ENCODE data around the gene GYS1. TPM values are rescaled to one million over a fixed set of nuclear protein-coding genes. Genes with fewer than 3 reads are reported as not detected.
A peak's percentile ranks its signal among the peaks of the same experiment; 100 is the strongest.

Gene GYS1
- polyA plus RNA-seq, 1 donor: 39.1 TPM

GRCh38 chr19:49017666-49018351 is 24.7 kb upstream of the GYS1 start:
- no peak overlapping the region for H3K27ac ChIP-seq (ENCODE audit: low read length)
- peaks cover 44% of the 10 kb centered on the region for H3K27me3 ChIP-seq (ENCODE audit: control insufficient read depth, insufficient read depth, low read length)
- peak; percentile 42 to 77 for DNase-seq
- H3K4me3 ChIP-seq (ENCODE audit: low read length): peak overlapping the region; percentile 44
- WGBS (ENCODE audit: insufficient coverage, low lambda C conversion rate): no CpG with 5 or more reads among the region's 62 CpGs
- H3K9me3 ChIP-seq (ENCODE audit: control insufficient read depth, low read depth, low read length): no peaks in the 10 kb centered on the region
- peaks cover 15% of the 10 kb centered on the region for H3K4me1 ChIP-seq (ENCODE audit: control insufficient read depth, insufficient read depth, low read length)
- H3K36me3 ChIP-seq (ENCODE audit: control insufficient read depth, insufficient read depth, low read length): peaks cover 30% of the 10 kb centered on the region

GRCh38 chr19:49017041-49017665 is 24.0 kb upstream of the GYS1 start, which contains the start of gene LHB:
LHB (minus strand) TSS chr19:49017091; CDS start chr19:49017081, 10 bp downstream.
- Histone ChIP-seq H3K27ac (ENCODE audit: low read length) (no peak within 1 kb of the TSS), H3K4me3 (ENCODE audit: low read length) (peak within 1 kb of the TSS; percentile 44), H3K9me3 (ENCODE audit: control insufficient read depth, low read depth, low read length) (no peaks in the 10 kb centered on the region), H3K4me1 (ENCODE audit: control insufficient read depth, insufficient read depth, low read length) (peaks cover 15% of the 10 kb centered on the region), H3K27me3 (ENCODE audit: control insufficient read depth, insufficient read depth, low read length) (peaks cover 41% of the 10 kb centered on the region), H3K36me3 (ENCODE audit: control insufficient read depth, insufficient read depth, low read length) (peaks cover 31% of the 10 kb centered on the region)
- no peak for DNase-seq
- WGBS (ENCODE audit: insufficient coverage, low lambda C conversion rate): no CpG with 5 or more reads among the region's 17 CpGs

GRCh38 chr19:49016067-49016839 is 23.1 kb upstream of the GYS1 start:
- DNase-seq: no peak
- Histone ChIP-seq H3K27me3 (ENCODE audit: control insufficient read depth, insufficient read depth, low read length) (peaks cover 32% of the 10 kb centered on the region), H3K27ac (ENCODE audit: low read length) (no peak overlapping the region), H3K4me1 (ENCODE audit: control insufficient read depth, insufficient read depth, low read length) (peaks cover 15% of the 10 kb centered on the region), H3K9me3 (ENCODE audit: control insufficient read depth, low read depth, low read length) (no peaks in the 10 kb centered on the region), H3K4me3 (ENCODE audit: low read length) (no peak overlapping the region), H3K36me3 (ENCODE audit: control insufficient read depth, insufficient read depth, low read length) (peaks cover 39% of the 10 kb centered on the region)
- WGBS (ENCODE audit: insufficient coverage, low lambda C conversion rate): no CpG with 5 or more reads among the region's 29 CpGs

DNA sequence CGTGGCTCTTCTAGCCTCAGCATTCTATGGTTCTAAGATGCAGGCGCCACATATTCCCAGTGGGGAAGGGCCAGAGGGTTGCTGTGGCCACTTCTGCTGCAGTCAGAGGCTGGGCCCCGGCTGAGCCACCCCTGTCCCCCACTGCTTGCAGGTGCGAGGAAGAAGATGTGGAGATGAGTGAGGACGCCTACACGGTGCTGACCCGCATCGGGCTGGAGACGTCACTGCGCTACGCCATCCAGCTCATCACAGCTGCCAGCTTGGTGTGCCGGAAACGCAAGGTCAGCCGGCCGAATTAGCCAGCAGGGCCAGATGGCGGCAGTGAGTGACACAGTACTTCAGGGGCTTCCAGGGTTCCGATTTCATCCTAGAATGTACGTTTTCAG is 21.8 kb upstream of the GYS1 start:
- Histone ChIP-seq H3K27me3 (ENCODE audit: control insufficient read depth, insufficient read depth, low read length) (peaks cover 18% of the 10 kb centered on the region), H3K4me1 (ENCODE audit: control insufficient read depth, insufficient read depth, low read length) (peaks cover 15% of the 10 kb centered on the region), H3K4me3 (ENCODE audit: low read length) (no peak overlapping the region), H3K36me3 (ENCODE audit: control insufficient read depth, insufficient read depth, low read length) (peaks cover 52% of the 10 kb centered on the region), H3K27ac (ENCODE audit: low read length) (no peak overlapping the region), H3K9me3 (ENCODE audit: control insufficient read depth, low read depth, low read length) (no peaks in the 10 kb centered on the region)
- WGBS (ENCODE audit: insufficient coverage, low lambda C conversion rate): no CpG with 5 or more reads among the region's 18 CpGs
- no peak for DNase-seq

DNA sequence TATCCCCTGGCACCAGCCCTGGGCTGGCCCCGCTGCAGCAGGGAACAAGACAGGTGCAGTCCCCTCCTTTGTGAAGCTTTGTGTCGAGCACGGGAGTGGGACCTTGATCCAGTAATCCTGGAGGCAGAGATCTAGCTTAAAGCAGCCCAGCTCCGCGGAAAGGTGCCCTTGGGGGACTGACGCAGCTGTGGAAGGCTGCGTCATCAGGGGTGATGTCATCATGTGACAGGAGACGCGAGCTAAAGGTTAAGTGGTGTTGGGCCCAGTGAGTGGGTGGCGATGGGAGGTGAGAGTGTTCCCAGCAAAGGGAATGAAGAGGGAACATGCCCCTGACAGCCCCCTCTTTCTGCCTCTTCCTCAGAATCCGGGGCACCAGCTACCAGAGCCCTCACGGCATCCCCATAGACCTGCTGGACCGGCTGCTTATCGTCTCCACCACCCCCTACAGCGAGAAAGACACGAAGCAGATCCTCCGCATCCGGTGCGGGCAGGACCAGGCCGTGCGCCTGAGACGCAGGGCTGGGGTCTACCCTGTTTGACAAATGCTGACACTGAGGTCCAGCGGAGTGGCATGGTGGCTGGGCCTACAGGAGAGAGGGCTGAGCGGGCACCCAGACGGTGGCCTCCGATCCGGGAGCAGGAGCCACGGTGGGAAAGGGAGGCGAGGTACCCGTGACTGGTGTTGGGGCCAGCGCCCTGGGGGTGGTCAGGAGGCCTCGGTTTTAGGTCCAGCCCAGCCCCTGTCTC is 21.2 kb upstream of the GYS1 start:
- H3K4me3 ChIP-seq (ENCODE audit: low read length): no peak overlapping the region
- peaks cover 12% of the 10 kb centered on the region for H3K4me1 ChIP-seq (ENCODE audit: control insufficient read depth, insufficient read depth, low read length)
- H3K36me3 ChIP-seq (ENCODE audit: control insufficient read depth, insufficient read depth, low read length): peaks cover 58% of the 10 kb centered on the region
- peaks cover 12% of the 10 kb centered on the region for H3K27me3 ChIP-seq (ENCODE audit: control insufficient read depth, insufficient read depth, low read length)
- no peak for DNase-seq
- WGBS (ENCODE audit: insufficient coverage, low lambda C conversion rate): no CpG with 5 or more reads among the region's 32 CpGs
- no peaks in the 10 kb centered on the region for H3K9me3 ChIP-seq (ENCODE audit: control insufficient read depth, low read depth, low read length)
- no peak overlapping the region for H3K27ac ChIP-seq (ENCODE audit: low read length)

DNA sequence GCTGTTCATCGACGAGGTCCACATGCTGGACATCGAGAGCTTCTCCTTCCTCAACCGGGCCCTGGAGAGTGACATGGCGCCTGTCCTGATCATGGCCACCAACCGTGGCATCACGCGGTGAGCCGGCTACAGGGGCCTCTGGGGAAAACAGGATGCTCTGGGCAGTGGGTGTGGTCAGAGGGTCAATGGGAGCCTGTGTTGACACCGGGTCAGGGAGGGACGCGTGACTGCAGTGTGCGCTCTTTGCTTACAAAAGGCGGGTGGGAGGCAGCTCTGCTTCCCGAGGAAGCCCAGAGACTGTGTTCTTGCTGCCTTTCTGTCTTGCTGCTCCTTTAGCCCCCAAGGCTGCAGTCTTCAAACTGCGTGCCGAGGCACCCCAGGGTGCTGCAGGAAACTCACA is 18.1 kb upstream of the GYS1 start:
- H3K36me3 ChIP-seq (ENCODE audit: control insufficient read depth, insufficient read depth, low read length): peaks cover 70% of the 10 kb centered on the region
- no peaks in the 10 kb centered on the region for H3K27me3 ChIP-seq (ENCODE audit: control insufficient read depth, insufficient read depth, low read length)
- H3K4me3 ChIP-seq (ENCODE audit: low read length): no peak overlapping the region
- no peak for DNase-seq
- WGBS (ENCODE audit: insufficient coverage, low lambda C conversion rate): no CpG with 5 or more reads among the region's 17 CpGs
- no peak overlapping the region for H3K27ac ChIP-seq (ENCODE audit: low read length)
- no peaks in the 10 kb centered on the region for H3K9me3 ChIP-seq (ENCODE audit: control insufficient read depth, low read depth, low read length)
- H3K4me1 ChIP-seq (ENCODE audit: control insufficient read depth, insufficient read depth, low read length): no peaks in the 10 kb centered on the region

DNA sequence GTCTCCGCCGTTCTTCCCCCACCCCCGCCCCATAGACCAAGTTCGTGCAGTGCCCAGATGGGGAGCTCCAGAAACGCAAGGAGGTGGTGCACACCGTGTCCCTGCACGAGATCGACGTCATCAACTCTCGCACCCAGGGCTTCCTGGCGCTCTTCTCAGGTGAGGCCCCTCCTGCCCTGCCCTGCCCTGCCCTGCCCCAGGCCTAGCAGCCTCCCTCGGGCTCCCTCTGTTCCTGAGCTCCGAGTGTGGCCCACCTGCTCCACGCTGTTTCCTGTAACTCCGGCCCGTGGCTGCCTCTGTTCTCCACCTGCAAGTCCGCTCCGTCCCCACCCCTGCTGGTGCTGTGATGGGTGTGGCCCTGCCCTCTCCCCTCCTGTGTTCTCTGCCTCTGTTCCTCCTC is 17.3 kb upstream of the GYS1 start:
- Histone ChIP-seq H3K27ac (ENCODE audit: low read length) (no peak overlapping the region), H3K36me3 (ENCODE audit: control insufficient read depth, insufficient read depth, low read length) (peaks cover 68% of the 10 kb centered on the region), H3K4me1 (ENCODE audit: control insufficient read depth, insufficient read depth, low read length) (no peaks in the 10 kb centered on the region), H3K4me3 (ENCODE audit: low read length) (no peak overlapping the region), H3K9me3 (ENCODE audit: control insufficient read depth, low read depth, low read length) (no peaks in the 10 kb centered on the region), H3K27me3 (ENCODE audit: control insufficient read depth, insufficient read depth, low read length) (no peaks in the 10 kb centered on the region)
- DNase-seq: no peak
- WGBS (ENCODE audit: insufficient coverage, low lambda C conversion rate): 74% methylated on average over 4 of the region's 18 CpGs

GRCh38 chr19:49009828-49010227 is 16.7 kb upstream of the GYS1 start:
- no peak overlapping the region for H3K4me3 ChIP-seq (ENCODE audit: low read length)
- no peak for DNase-seq
- no peak overlapping the region for H3K27ac ChIP-seq (ENCODE audit: low read length)
- no peaks in the 10 kb centered on the region for H3K4me1 ChIP-seq (ENCODE audit: control insufficient read depth, insufficient read depth, low read length)
- no peaks in the 10 kb centered on the region for H3K9me3 ChIP-seq (ENCODE audit: control insufficient read depth, low read depth, low read length)
- H3K27me3 ChIP-seq (ENCODE audit: control insufficient read depth, insufficient read depth, low read length): no peaks in the 10 kb centered on the region
- WGBS (ENCODE audit: insufficient coverage, low lambda C conversion rate): no CpG with 5 or more reads among the region's 18 CpGs
- peaks cover 67% of the 10 kb centered on the region for H3K36me3 ChIP-seq (ENCODE audit: control insufficient read depth, insufficient read depth, low read length)

DNA sequence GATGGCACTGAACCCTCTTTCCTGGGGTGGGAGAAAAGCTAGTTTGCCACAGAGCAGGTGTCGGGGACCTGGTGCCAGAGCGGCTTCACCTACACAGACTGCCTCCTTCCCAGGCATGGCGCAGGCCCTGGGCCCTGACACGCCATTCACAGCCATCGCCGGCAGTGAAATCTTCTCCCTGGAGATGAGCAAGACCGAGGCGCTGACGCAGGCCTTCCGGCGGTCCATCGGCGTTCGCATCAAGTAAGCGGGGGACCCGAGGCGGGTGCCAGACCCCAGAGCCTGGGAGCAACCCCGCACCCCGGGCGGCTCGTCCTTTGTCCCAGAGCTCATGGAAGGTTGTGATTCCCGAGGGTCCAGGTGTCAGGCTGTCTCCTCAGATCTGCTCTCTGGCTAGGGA is 13.8 kb upstream of the GYS1 start:
- Histone ChIP-seq H3K4me3 (ENCODE audit: low read length) (no peak overlapping the region), H3K36me3 (ENCODE audit: control insufficient read depth, insufficient read depth, low read length) (peaks cover 70% of the 10 kb centered on the region), H3K4me1 (ENCODE audit: control insufficient read depth, insufficient read depth, low read length) (no peaks in the 10 kb centered on the region), H3K27me3 (ENCODE audit: control insufficient read depth, insufficient read depth, low read length) (no peaks in the 10 kb centered on the region), H3K27ac (ENCODE audit: low read length) (no peak overlapping the region), H3K9me3 (ENCODE audit: control insufficient read depth, low read depth, low read length) (no peaks in the 10 kb centered on the region)
- WGBS (ENCODE audit: insufficient coverage, low lambda C conversion rate): no CpG with 5 or more reads among the region's 22 CpGs
- DNase-seq: no peak

DNA sequence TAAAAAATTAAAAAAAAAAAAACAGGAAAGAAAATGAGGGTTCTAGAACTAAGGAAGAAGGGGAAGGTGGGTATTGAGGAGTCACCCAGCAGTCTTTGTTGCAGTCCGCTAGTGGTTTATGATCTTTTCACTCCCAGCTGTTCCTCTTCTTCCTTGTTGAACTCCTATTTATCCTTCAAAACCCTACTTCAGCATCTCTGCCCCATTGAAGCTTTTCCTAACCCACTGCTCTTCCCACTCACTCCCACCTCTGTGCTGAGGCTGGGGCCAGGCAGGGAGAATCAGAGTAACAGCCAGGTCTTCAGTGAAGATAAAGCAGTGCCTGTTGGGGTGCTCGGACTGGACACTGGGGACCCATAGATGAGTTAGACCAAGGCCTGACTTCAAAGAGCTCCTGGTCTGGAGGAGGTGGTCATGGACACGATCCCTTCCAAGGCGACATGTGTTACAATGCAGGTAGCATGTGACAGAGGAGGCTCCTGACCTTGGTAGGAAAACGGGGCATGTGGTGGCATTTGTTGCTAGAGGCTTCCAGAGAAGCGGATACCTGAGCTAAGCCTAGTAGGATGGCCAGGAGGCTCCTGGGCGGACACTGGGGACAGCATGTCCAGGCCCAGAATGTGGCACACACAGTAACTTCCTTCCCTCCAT is 12.0 kb upstream of the GYS1 start:
- DNase-seq: no peak
- Histone ChIP-seq H3K4me3 (ENCODE audit: low read length) (no peak overlapping the region), H3K36me3 (ENCODE audit: control insufficient read depth, insufficient read depth, low read length) (peaks cover 53% of the 10 kb centered on the region), H3K4me1 (ENCODE audit: control insufficient read depth, insufficient read depth, low read length) (no peaks in the 10 kb centered on the region), H3K9me3 (ENCODE audit: control insufficient read depth, low read depth, low read length) (no peaks in the 10 kb centered on the region), H3K27me3 (ENCODE audit: control insufficient read depth, insufficient read depth, low read length) (no peaks in the 10 kb centered on the region), H3K27ac (ENCODE audit: low read length) (no peak overlapping the region)
- no CpG with 5 or more reads among the region's 7 CpGs for WGBS (ENCODE audit: insufficient coverage, low lambda C conversion rate)

Measured in large intestine (tissue), 3 donors.